ENCODE results near the gene FBXO39. TPM values are rescaled to one million over a fixed set of nuclear protein-coding genes. Genes with fewer than 3 reads are reported as not detected.

FBXO39 gene
- polyA plus RNA-seq, 2 of the 4 experiments (the other 2 are of a cell fraction) = not detected

GRCh38 chr17:6755281-6755680 lies 20.7 kb upstream of the FBXO39 start:
- H3K27ac ChIP-seq = no peak overlapping the region
- H3K9me3 ChIP-seq = no peaks in the 10 kb centered on the region
- H3K4me1 ChIP-seq = peaks cover 6% of the 10 kb centered on the region; the same call in 1 of the 3 replicates
- TF ChIP-seq RAD21 (conservative IDR thresholded peaks at IDR 0.05 in 1 of 2, IDR thresholded peaks at IDR 0.05 in 1 of 2) = no peak
- no peak overlapping the region for H3K4me3 ChIP-seq
- no peak overlapping the region for H3K4me2 ChIP-seq
- ATAC-seq (no peak), FAIRE-seq (no peak), DNase-seq (ENCODE audit: low read depth in 1 of 2, low spot score in 1 of 2) (no peak)
- 78% methylated on average over 5 of the region's 5 CpGs for WGBS (ENCODE audit: missing lambda C conversion rate)
- POLR2A ChIA-PET = no interaction called here
- CTCF ChIA-PET = interaction anchor here (0.6 to 1.5 kb wide), 2 partner anchors 30 to 159 kb away, joined by 3 to 4 read pairs; no protein-coding TSS in a partner anchor

- TF ChIP-seq BHLHE40 (IDR thresholded peaks at IDR 0.05; ENCODE audit: low read depth, low read length) (no peak), MAZ (IDR thresholded peaks at IDR 0.05; ENCODE audit: borderline replicate concordance, low read depth, low read length) (no peak), JUN (IDR thresholded peaks at IDR 0.05) (no peak), KDM1A (IDR thresholded peaks at IDR 0.05; ENCODE audit: low read depth) (no peak), CBX2 (IDR thresholded peaks at IDR 0.05; ENCODE audit: borderline replicate concordance, low read depth) (no peak), POLR2A (IDR thresholded peaks at IDR 0.05; ENCODE audit: low read length) (no peak), FOSL2 (IDR thresholded peaks at IDR 0.05) (no peak), FOSL2 (CRISPR knock-in tag; IDR thresholded peaks at IDR 0.05) (no peak), CTCF (IDR thresholded peaks at IDR 0.05) (no peak), SMC3 (IDR thresholded peaks at IDR 0.05) (no peak)
- TF ChIP-seq, protein P1, sequence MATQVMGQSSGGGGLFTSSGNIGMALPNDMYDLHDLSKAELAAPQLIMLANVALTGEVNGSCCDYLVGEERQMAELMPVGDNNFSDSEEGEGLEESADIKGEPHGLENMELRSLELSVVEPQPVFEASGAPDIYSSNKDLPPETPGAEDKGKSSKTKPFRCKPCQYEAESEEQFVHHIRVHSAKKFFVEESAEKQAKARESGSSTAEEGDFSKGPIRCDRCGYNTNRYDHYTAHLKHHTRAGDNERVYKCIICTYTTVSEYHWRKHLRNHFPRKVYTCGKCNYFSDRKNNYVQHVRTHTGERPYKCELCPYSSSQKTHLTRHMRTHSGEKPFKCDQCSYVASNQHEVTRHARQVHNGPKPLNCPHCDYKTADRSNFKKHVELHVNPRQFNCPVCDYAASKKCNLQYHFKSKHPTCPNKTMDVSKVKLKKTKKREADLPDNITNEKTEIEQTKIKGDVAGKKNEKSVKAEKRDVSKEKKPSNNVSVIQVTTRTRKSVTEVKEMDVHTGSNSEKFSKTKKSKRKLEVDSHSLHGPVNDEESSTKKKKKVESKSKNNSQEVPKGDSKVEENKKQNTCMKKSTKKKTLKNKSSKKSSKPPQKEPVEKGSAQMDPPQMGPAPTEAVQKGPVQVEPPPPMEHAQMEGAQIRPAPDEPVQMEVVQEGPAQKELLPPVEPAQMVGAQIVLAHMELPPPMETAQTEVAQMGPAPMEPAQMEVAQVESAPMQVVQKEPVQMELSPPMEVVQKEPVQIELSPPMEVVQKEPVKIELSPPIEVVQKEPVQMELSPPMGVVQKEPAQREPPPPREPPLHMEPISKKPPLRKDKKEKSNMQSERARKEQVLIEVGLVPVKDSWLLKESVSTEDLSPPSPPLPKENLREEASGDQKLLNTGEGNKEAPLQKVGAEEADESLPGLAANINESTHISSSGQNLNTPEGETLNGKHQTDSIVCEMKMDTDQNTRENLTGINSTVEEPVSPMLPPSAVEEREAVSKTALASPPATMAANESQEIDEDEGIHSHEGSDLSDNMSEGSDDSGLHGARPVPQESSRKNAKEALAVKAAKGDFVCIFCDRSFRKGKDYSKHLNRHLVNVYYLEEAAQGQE (IDR thresholded peaks at IDR 0.05) = no peak
- ChIA-PET CTCF (interaction anchor here (0.7 to 1.5 kb wide), 3 partner anchors 12 to 159 kb away, joined by 3 to 4 read pairs (median 3); no protein-coding TSS in a partner anchor), POLR2A (no interaction called here)
- Histone ChIP-seq H3K27ac (no peak within 1 kb of the TSS), H3K4me3 (no peak within 1 kb of the TSS), H3K4me1 (peaks cover 6% of the 10 kb centered on the region; the same call in 1 of the 3 replicates), H3K4me2 (peak within 1 kb of the TSS; percentile 1; the same call in 1 of the 3 replicates), H3K9me3 (no peaks in the 10 kb centered on the region)
- WGBS (ENCODE audit: missing lambda C conversion rate) = 58% methylated on average over 14 of the region's 14 CpGs
- peak in 1 of 2 experiments; percentile 36; a peak in 2 of 6 replicates for ATAC-seq
- FAIRE-seq = no peak
- DNase-seq (ENCODE audit: low read depth in 1 of 2, low spot score in 1 of 2) = no peak
Measured at GRCh38 chr17:6755731-6756184, 20.3 kb upstream of the FBXO39 start, which contains the start of gene XAF1. TSS of gene XAF1 (plus strand) at chr17:6756046. CDS start at chr17:6756079, 33 bp downstream.

DNA sequence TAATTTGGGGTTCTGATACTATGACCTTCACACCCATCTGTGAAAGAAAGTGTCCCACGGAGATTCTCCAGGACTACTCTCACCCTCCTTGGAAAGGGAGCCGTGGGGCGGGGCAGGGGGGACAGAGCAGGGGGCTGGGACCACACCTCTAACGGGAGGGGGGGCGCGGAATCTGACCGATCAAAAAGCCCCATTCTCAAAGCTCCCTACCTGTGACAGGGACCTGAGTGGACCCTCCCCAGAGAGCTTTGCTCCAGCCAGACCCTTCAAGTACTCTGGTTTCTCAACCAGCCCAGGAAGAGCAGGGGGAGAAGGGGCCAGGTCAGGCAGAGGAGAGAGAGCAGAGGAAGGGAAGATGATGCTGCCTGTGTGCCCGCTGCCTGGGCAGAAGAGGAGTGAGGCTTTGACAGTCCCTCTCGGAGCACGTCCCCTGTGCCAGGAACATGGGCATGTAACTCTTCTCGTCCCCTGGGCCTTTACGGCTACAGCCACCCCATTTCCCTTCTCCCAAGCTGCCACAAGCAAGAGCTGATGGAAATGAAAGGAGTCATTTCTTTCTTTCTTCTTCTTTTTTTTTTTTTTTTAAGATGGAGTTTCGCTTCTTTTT lies 19.5 kb upstream of the FBXO39 start:
- WGBS (ENCODE audit: missing lambda C conversion rate) = 57% methylated on average over 13 of the region's 13 CpGs
- Histone ChIP-seq H3K4me1 (peaks cover 6% of the 10 kb centered on the region; the same call in 1 of the 3 replicates), H3K4me2 (no peak overlapping the region), H3K27ac (no peak overlapping the region), H3K4me3 (no peak overlapping the region), H3K9me3 (no peaks in the 10 kb centered on the region)
- POLR2A ChIA-PET = no interaction called here
- DNase-seq (ENCODE audit: low read depth in 1 of 2, low spot score in 1 of 2) (no peak), FAIRE-seq (no peak), ATAC-seq (no peak)
- CTCF ChIA-PET = interaction anchor here (0.7 to 1.5 kb wide), 4 partner anchors 13 to 158 kb away, joined by 3 to 4 read pairs (median 3); no protein-coding TSS in a partner anchor
- no peak for TF ChIP-seq RCOR1 (IDR thresholded peaks at IDR 0.05; ENCODE audit: low read depth, low read length)
- TF ChIP-seq CHD2 (IDR thresholded peaks at IDR 0.05; ENCODE audit: low read length, partially characterized antibody) = no peak
- TF ChIP-seq MAFK (IDR thresholded peaks at IDR 0.05; ENCODE audit: partially characterized antibody) = no peak
- TF ChIP-seq RAD21 (conservative IDR thresholded peaks at IDR 0.05 in 1 of 2, IDR thresholded peaks at IDR 0.05 in 1 of 2) = no peak
- no peak for TF ChIP-seq NR3C1 (IDR thresholded peaks at IDR 0.05)
- TF ChIP-seq HOXB13 (CRISPR knock-in tag; IDR thresholded peaks at IDR 0.05; ENCODE audit: low read depth) = no peak
- no peak for TF ChIP-seq TP53 (CRISPR knock-in tag; IDR thresholded peaks at IDR 0.05)
- TF ChIP-seq, protein P2, sequence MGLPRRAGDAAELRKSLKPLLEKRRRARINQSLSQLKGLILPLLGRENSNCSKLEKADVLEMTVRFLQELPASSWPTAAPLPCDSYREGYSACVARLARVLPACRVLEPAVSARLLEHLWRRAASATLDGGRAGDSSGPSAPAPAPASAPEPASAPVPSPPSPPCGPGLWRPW (IDR thresholded peaks at IDR 0.05) = no peak
- TF ChIP-seq ZNF302 (CRISPR knock-in tag; IDR thresholded peaks at IDR 0.05) = no peak
- TF ChIP-seq POLR2AphosphoS2 (conservative IDR thresholded peaks at IDR 0.05; ENCODE audit: low read length) = no peak
- no peak for TF ChIP-seq HOXB5 (CRISPR knock-in tag; IDR thresholded peaks at IDR 0.05)
- no peak for TF ChIP-seq JUNB (IDR thresholded peaks at IDR 0.05)
- no peak for TF ChIP-seq PHF8 (IDR thresholded peaks at IDR 0.05; ENCODE audit: borderline replicate concordance, low read depth)
- no peak for TF ChIP-seq CTCF (IDR thresholded peaks at IDR 0.05)

Data from A549 (cell line).